Retinal pigment epithelial cell (primary cell): ENCODE results near the gene CUL9.

Experiments
- DNase-seq: peaks from one replicate; pipeline ENCODE4 v3.0.0-alpha.2; 2010; ENCODE audit warnings: low read depth
- H3K4me3 ChIP-seq: 2 replicates; pipeline ENCODE4 v1.5.1; 2011; ENCODE audit warnings: mild to moderate bottlenecking, low read length, control low read depth, moderate library complexity
- TF ChIP-seq, protein P1 (sequence below): conservative IDR thresholded peaks from 2 replicates; pipeline ENCODE4 v1.5.1; 2011; ENCODE audit warnings: low read depth, low read length, control low read depth, inconsistent platforms

The CUL9 gene

DNA sequence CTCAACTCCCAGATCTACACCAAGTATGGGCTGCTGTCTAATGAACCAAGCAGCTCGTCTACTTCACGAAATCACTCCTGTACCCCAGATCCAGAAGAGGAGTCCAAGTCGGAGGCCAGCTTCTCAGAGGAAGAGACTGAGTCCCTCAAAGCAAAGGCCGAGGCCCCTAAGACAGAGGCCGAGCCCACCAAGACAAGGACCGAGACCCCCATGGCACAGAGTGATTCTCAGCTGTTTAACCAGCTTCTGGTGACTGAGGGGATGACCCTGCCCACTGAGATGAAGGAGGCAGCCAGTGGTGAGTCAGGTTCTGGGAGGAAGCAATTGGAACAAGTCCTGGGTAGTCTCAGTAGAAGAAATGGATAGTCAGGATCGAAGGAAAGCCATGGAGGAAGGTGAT is 5.8 kb downstream of the CUL9 start:
- H3K4me3 ChIP-seq: no peak overlapping the region
- DNase-seq: no peak
- TF ChIP-seq, protein P1, sequence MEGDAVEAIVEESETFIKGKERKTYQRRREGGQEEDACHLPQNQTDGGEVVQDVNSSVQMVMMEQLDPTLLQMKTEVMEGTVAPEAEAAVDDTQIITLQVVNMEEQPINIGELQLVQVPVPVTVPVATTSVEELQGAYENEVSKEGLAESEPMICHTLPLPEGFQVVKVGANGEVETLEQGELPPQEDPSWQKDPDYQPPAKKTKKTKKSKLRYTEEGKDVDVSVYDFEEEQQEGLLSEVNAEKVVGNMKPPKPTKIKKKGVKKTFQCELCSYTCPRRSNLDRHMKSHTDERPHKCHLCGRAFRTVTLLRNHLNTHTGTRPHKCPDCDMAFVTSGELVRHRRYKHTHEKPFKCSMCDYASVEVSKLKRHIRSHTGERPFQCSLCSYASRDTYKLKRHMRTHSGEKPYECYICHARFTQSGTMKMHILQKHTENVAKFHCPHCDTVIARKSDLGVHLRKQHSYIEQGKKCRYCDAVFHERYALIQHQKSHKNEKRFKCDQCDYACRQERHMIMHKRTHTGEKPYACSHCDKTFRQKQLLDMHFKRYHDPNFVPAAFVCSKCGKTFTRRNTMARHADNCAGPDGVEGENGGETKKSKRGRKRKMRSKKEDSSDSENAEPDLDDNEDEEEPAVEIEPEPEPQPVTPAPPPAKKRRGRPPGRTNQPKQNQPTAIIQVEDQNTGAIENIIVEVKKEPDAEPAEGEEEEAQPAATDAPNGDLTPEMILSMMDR: no peak

DNA sequence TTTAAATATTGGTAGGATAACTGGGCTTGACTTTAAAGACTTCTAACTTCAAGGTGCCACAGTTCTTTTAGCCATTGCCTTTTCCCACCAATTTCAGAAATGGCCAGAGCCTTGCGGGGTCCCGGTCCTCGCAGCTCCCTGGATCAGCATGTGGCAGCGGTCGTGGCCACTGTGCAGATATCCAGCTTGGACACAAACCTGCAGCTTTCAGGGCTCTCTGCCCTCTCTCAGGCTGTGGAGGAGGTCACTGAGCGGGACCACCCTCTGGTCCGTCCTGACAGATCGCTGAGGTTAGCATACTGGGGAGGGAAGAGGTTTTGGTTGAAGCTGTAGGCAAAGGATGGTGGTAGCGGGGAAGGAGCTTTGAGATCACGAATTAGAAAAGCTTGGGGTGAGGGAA is 6.4 kb downstream of the CUL9 start:
- no peak overlapping the region for H3K4me3 ChIP-seq
- DNase-seq: no peak
- TF ChIP-seq, protein P1: no peak

DNA sequence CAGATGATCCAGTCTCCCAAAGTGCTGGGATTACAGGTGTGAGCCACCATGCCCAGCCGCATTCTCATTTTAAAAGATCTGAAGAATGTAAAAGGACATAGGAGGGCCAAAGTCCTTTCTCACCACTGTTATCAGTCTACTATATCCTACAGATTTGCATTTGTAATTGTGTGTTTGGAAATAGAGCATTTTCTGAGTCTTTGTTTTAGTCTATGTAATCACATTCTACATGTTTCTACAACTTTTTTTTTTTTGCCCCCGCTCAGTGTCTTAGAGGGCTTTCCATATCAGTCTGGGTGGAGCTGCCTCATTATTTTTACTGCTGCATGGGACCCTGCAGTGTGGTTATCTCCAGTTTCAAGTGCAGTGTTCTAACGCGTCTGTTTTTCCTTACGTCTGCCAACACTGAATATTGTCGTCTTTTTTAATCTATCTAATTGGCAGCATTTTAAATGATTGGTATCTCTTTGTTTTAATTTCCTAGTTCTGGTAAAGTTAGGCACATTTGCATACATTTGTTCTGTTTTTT is 7.8 kb downstream of the CUL9 start:
- TF ChIP-seq, protein P1: no peak
- no peak overlapping the region for H3K4me3 ChIP-seq

DNA sequence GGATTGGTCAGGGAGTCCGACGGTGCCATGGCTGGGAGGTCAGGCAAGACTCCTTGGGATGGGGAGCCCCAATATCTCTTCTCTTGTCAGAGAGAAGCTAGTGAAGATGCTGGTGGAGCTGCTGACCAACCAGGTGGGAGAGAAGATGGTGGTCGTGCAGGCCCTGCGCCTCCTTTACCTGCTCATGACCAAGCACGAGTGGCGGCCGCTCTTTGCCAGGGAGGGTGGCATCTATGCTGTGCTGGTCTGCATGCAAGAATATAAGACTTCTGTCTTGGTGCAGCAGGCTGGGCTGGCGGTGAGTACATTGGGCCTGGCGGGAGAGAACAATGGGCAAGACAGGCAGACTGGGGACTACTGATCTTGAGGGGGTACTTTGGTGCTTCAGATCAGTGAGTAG is 10.9 kb downstream of the CUL9 start:
- TF ChIP-seq, protein P1: no peak
- no peak for DNase-seq
- no peak overlapping the region for H3K4me3 ChIP-seq

More for the DNA sequence above, 7.8 kb downstream of the CUL9 start:
- DNase-seq: no peak

DNA sequence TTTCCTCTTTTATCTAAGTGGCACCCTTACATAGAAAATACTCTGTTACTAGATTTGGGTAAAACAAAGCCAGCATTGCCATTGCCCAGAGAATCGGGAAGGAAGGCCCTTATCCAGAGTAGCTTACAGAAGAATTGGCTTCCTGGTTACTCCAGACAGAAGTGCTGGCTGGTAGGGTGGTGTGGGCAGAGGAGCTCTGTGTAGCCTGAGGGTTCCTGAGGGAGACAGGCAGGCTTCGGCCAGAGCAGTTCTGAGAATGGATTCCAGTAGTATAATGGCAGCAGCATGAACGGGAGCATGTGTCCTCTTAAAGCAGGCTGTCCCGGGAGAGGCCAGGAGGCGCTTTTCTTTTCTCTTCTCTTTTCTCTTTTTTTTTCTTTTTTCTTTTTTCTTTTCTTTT is 11.9 kb downstream of the CUL9 start:
- no peak for DNase-seq
- H3K4me3 ChIP-seq: no peak overlapping the region
- TF ChIP-seq, protein P1: no peak

DNA sequence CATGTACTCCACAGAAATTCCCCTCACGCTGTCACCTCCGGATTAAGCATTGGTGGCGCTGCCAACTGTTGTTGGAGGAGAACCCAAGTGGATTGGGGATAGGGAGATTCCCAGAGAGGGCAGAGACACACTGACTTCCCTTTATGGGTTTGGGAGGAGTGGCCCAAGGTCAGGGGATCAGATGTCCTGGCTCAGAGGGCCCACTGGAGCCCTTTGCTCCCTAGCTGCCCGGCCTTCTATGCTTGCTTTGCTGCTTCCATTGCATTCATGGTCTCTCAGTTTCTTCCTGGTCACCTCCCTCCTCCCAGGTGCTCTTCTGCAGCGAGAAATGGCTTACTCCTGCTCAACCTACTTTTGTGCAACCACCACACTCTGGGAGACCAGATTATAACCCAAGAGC is 14.3 kb downstream of the CUL9 start:
- TF ChIP-seq, protein P1: no peak
- no peak for DNase-seq
- H3K4me3 ChIP-seq: no peak overlapping the region

DNA sequence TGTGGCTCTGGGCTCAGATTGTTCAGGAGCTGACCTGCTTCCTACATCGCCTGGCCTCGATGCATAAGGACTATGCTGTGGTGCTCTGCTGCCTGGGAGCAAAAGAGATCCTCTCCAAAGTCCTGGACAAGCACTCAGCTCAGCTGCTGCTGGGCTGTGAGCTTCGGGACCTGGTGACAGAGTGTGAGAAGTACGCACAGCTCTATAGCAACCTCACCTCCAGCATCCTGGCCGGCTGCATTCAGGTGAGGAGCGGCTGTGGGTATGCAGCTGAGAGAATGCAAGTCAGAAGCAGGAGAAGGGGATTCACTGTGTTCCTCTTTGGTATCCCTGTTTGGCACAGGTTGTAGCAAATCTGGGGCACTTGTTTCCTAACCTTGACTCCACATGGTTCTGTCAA is 17.9 kb downstream of the CUL9 start:
- TF ChIP-seq, protein P1: no peak
- no peak for DNase-seq
- H3K4me3 ChIP-seq: no peak overlapping the region
